Lower lobe of right lung (tissue), 2 donors: Measurements from ENCODE around the gene CCDC3. TPM values are rescaled to one million over a fixed set of nuclear protein-coding genes. Genes with fewer than 3 reads are reported as not detected.

ENCODE experiments used
- ATAC-seq, 2 donors: fragments of 200-7000 bp; cut with Tn5 transposase; one replicate each; pipeline ENCODE4 v1.9.1; 2020 to 2022; ENCODE audit warnings: mild to moderate bottlenecking in 2 of 2, moderate library complexity in 2 of 2
- DNase-seq: peaks from one replicate; pipeline ENCODE4 v3.0.0-alpha.2; 2020
- H3K27ac ChIP-seq: fragments of 200-600 bp; one replicate; pipeline ENCODE4 v1.8.0; 2022
- H3K27me3 ChIP-seq: fragments of 200-600 bp; one replicate; pipeline ENCODE4 v1.8.0; 2022; ENCODE audit warnings: low read depth
- H3K36me3 ChIP-seq: fragments of 200-600 bp; one replicate; pipeline ENCODE4 v1.8.0; 2022; ENCODE audit warnings: mild to moderate bottlenecking
- H3K4me1 ChIP-seq: fragments of 200-600 bp; one replicate; pipeline ENCODE4 v1.8.0; 2022
- H3K4me3 ChIP-seq: fragments of 200-600 bp; one replicate; pipeline ENCODE4 v1.8.0; 2022; ENCODE audit warnings: mild to moderate bottlenecking
- H3K9me3 ChIP-seq: fragments of 200-600 bp; one replicate; pipeline ENCODE4 v1.8.0; 2022
- CTCF ChIP-seq: fragments of 200-600 bp; IDR thresholded peaks from one replicate; pipeline ENCODE4 v1.8.0; 2022; ENCODE audit warnings: antibody characterized with exemption, mild to moderate bottlenecking
- intact Hi-C: fragments of 100-400 bp; cut with DNase I; formaldehyde crosslinking; loops from one replicate; pipeline ENCODE4 v1.11.0; 2022
- total RNA-seq: library from RNA; stranded (reverse); fragmentation: NEBNext Ultra II Directional; extraction: Animal tissue kit (Norgen Biotek cat#: 25700); gene quantifications from one replicate; pipeline ENCODE4 v1.2.1, GENCODE V29; 2021
- donor health status: DM: no; HTN: yes; CAD: no; lungs with severe emphysema.

CCDC3 gene
- total RNA-seq, 1 donor from 2014 or later, result 10.5 TPM

- no peaks in the 10 kb centered on the region for H3K9me3 ChIP-seq
- ATAC-seq, result no peak
- no peak overlapping the region for H3K27ac ChIP-seq
- H3K36me3 ChIP-seq, result no peaks in the 10 kb centered on the region
- H3K4me3 ChIP-seq, result no peak overlapping the region
- no peaks in the 10 kb centered on the region for H3K4me1 ChIP-seq
- TF ChIP-seq CTCF, result no peak
- intact Hi-C loops, result no loop called here
- H3K27me3 ChIP-seq, result no peaks in the 10 kb centered on the region
- no peak for DNase-seq
Observed at GRCh38 chr10:12975266-12975665, 26.2 kb downstream of the CCDC3 start.

- TF ChIP-seq CTCF, result no peak
- H3K36me3 ChIP-seq, result no peaks in the 10 kb centered on the region
- no peak overlapping the region for H3K4me3 ChIP-seq
- ATAC-seq (no peak), DNase-seq (no peak)
- H3K9me3 ChIP-seq, result no peaks in the 10 kb centered on the region
- no peaks in the 10 kb centered on the region for H3K4me1 ChIP-seq
- no peak overlapping the region for H3K27ac ChIP-seq
- no peaks in the 10 kb centered on the region for H3K27me3 ChIP-seq
- intact Hi-C loops, result no loop called here
Observed at GRCh38 chr10:12974491-12975199, 26.9 kb downstream of the CCDC3 start.

GRCh38 chr10:12974078-12974477, 27.4 kb downstream of the CCDC3 start:
- Histone ChIP-seq H3K36me3 (no peaks in the 10 kb centered on the region), H3K9me3 (no peaks in the 10 kb centered on the region), H3K4me3 (no peak overlapping the region), H3K27ac (no peak overlapping the region), H3K4me1 (no peaks in the 10 kb centered on the region), H3K27me3 (no peaks in the 10 kb centered on the region)
- ATAC-seq (no peak), DNase-seq (no peak)
- intact Hi-C loops, result no loop called here
- TF ChIP-seq CTCF, result no peak

GRCh38 chr10:12973149-12973718, 28.3 kb downstream of the CCDC3 start:
- TF ChIP-seq CTCF, result no peak
- ATAC-seq (no peak), DNase-seq (no peak)
- H3K27ac ChIP-seq, result no peak overlapping the region
- H3K4me1 ChIP-seq, result no peaks in the 10 kb centered on the region
- intact Hi-C loops, result no loop called here
- H3K9me3 ChIP-seq, result no peaks in the 10 kb centered on the region
- H3K36me3 ChIP-seq, result no peaks in the 10 kb centered on the region
- H3K27me3 ChIP-seq, result no peaks in the 10 kb centered on the region
- H3K4me3 ChIP-seq, result no peak overlapping the region

- H3K9me3 ChIP-seq, result peaks cover 5% of the 10 kb centered on the region
- DNase-seq (no peak), ATAC-seq (no peak)
- H3K4me1 ChIP-seq, result no peaks in the 10 kb centered on the region
- H3K36me3 ChIP-seq, result no peaks in the 10 kb centered on the region
- no peak overlapping the region for H3K4me3 ChIP-seq
- no peak for TF ChIP-seq CTCF
- H3K27me3 ChIP-seq, result no peaks in the 10 kb centered on the region
- H3K27ac ChIP-seq, result no peak overlapping the region
- intact Hi-C loops, result no loop called here
Observed at GRCh38 chr10:12972146-12972545, 29.4 kb downstream of the CCDC3 start.
